HCEC 1CT (cell line): ENCODE data around the gene HCN1.
"Not testable (repeated sequence)": the region's sequence is repeated elsewhere in the genome, so short reads cannot be mapped to it uniquely, and the experiment has no call there.

ENCODE experiments used
- DNase-seq: peaks from one replicate; pipeline ENCODE4 v3.0.0-alpha.2; 2017

HCN1 gene

DNA sequence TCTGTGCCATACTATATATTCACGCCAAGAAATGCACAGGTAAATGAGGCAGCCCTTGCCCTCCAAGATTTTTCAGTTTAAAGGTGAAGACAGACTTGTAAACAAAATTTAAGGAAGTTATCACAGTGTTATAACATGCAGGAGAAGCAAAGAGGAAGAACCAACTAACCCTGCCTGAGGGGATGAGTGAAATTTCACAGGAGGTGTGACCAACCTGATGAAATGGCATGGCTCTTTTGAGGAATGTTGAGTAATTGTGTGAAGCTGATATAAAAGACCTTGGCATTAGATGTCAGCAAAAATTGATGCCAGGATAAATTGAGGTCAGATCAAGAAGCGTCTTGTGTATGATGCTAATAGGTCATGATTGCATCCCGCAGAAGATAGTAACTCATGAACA lies 86.5 kb downstream of the HCN1 start:
- no peak for DNase-seq

- no peak for DNase-seq
These were observed 92.1 kb downstream of the HCN1 start for GRCh38 chr5:45604092-45604491.

DNA sequence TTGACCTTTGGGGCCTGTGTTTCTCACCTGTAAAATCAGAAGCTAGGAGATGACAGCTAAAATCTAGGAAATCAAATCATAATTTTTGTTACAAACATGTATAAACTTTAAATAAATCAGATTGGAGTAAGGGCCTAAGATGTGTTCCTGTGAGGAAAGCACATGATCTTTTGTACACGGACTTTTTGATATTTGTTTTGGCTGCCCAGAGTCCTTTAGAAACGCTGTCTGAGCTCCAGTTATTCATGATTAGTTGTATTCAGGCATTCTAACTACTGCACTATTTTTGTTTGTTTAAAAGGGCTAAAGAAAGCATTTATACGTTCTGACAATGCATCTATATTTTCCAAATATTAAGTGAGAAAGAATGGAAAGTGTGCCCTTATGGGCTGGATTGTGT lies 94.8 kb downstream of the HCN1 start:
- no peak for DNase-seq

GRCh38 chr5:45596320-45596719 lies 99.9 kb downstream of the HCN1 start:
- no peak for DNase-seq

GRCh38 chr5:45586001-45586400 lies 110.2 kb downstream of the HCN1 start:
- DNase-seq, result not testable (repeated sequence)

DNA sequence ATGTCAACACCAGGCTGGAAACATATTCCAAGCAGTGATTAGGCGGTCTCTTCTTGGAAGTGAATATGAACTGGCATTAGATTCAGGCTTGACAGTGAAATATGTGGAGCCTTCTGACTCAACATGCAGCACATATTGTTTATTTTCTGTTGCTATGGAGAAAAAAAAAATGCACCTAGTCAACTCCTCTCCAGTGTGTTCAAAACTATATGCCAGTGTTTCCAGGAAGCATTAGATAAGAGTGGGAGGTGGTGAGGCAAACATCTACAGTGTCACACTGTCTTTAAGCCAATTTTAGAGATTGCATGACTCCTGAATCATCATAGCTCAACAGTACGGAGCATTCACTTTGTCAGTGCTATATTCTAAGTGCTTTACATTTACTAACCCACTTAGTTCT lies 117.9 kb downstream of the HCN1 start:
- no peak for DNase-seq

GRCh38 chr5:45568813-45569212 lies 127.4 kb downstream of the HCN1 start:
- DNase-seq, result no peak

- no peak for DNase-seq
These were observed 153.8 kb downstream of the HCN1 start for GRCh38 chr5:45542421-45542820.

GRCh38 chr5:45533663-45534062 lies 162.5 kb downstream of the HCN1 start:
- no peak for DNase-seq

DNA sequence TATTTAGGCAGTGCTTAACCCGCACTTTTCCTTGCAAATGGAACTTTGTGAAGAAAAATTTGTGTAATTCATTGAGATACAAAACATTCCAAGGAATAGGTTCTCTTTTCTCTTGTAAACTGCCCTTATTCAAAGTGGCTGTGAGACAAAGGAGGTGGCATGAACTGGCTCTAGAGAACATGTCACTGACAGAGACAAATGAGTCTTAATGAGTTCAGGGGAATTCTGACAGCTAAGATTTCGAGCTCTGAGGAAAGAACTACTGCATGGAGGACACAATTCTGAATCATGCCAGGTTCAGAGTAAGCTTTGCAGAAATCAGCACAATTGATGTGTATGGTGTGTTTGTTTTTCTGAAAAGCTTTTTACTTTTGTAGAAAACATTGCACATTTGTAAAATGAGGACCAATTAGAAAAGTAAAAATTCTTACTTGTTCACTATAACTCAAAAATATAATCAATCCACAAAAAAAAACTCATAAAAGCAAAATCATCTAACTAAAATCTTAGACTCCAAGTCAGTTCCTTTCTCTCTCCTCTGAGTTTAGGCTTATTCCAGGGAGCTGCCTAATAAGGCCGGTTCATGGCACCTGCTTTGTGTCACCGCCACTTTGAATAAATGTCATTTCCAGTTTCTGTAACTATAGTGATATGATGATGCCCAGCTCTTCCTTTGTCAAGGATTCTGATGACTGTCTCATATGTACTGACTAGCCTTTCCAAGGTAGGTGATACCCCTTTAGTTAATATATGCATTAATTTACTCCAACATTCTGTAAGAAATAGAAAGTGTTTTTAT lies 163.2 kb downstream of the HCN1 start:
- DNase-seq, result no peak

GRCh38 chr5:45521067-45521466 lies 175.1 kb downstream of the HCN1 start:
- peak; percentile 8 for DNase-seq

DNA sequence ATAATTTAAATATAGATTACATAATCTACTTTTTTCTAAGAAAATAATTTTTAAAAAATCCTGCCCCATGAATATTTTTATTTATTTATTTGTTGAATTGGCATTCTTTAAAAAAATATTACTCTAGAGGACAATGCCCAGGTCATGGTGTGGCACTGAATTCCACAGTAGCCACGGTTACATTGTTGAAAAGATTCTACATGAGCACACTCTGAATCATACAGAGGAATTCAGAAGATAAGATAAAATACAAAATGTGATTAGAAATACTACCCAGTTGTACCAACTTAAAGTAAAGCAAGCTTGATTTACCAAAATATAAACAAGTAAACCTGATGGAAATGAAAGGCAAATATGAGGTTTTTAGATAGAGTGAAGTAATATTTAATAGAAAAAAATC lies 183.7 kb downstream of the HCN1 start:
- DNase-seq, result no peak

DNA sequence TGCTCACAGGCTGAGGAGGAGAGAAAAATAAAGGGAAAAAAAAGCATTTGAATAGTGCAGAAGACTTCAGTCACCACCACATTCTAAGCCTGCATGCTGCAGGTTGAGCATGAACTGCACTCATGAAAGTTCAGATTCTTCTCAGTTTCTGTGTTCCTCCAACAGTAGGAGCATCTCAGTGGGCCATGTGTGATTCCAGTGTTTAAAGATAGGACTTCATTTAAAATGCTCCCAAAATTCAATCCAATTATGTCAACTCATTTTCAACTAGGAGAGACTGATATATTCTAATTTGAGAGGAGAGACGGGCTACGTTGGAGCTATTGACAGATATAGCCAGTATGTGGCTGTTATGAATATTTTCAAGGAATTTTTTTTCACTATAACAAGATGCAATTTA lies 186.8 kb downstream of the HCN1 start:
- no peak for DNase-seq

DNA sequence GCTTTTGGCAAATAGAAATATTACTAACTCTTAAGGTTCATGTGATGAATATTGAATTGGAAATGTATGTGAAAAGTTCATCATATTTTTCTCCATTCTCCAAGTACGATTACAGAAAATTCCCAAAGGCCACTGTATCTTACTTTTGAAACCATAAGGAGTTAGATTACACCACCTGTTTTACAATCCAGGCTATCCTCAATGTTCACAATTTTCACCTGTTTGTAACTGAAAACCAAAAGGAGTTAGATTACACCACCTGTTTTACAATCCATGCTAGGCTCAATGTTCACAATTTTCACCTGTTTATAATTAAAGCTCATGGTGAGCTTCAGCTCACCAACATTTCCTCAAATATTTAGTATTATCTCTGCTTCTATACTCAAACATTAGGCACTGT lies 188.0 kb downstream of the HCN1 start:
- no peak for DNase-seq

DNA sequence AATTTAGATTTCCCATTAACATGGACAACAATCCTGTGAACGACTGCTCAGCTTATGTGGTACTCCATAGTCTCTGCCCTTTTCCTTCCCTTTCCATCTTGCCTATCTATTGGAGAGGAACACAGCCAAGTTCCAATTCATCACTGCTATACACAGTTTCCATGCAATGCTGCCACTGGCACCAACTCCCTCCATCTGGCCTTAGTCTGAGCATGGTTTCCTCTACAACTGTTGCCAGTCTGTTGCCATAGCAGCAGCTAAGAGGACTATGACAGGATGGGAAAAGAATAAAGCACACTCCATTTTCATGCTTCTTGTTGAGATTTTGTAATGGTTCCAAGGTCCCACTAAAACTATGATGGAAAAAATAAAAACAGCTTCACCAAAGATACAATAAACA lies 189.0 kb downstream of the HCN1 start:
- no peak for DNase-seq

DNA sequence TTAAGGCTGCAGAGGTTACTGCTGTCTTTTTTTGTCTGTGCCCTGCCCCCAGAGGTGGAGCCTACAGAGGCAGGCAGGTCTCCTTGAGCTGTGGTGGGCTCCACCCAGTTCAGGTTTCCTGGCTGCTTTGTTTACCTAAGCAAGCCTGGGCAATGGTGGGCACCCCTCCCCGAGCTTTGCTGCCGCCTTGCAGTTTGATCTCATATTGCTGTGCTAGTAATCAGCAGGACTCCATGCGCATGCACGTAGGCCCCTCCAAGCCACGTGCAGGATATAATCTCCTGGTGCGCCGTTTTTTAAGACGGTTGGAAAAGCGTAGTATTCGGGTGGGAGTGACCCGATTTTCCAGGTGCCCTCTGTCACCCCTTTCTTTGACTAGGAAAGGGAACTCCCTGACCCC lies 197.2 kb downstream of the HCN1 start:
- not testable (repeated sequence) for DNase-seq

DNA sequence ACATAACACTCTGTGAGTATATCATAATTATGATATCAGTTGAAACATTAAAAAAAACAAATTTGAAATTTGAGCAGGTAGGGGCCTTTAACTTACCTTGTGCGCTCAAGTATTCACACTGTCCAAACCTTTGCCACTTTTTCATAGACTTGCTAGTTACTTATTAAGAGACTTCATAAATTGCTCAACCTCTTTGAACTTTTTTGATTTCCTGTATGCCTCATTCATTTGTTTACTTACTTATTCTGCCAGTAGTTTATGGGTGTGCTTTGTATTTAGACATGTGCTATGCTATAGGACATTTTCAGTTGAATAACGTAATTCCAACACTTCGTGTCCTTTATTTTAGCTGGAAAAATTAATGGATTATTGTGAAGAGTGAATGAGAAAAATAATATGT lies 204.8 kb downstream of the HCN1 start:
- DNase-seq, result no peak

- no peak for DNase-seq
These were observed 211.4 kb downstream of the HCN1 start for GRCh38 chr5:45484781-45485180.

GRCh38 chr5:45454114-45454513 lies 242.1 kb downstream of the HCN1 start:
- peak; percentile 6 for DNase-seq

- not testable (repeated sequence) for DNase-seq
These were observed 251.3 kb downstream of the HCN1 start for GRCh38 chr5:45444856-45445255.

- no peak for DNase-seq
These were observed 255.7 kb downstream of the HCN1 start for GRCh38 chr5:45440466-45440865.

GRCh38 chr5:45437752-45438151 lies 258.4 kb downstream of the HCN1 start:
- DNase-seq, result no peak

DNA sequence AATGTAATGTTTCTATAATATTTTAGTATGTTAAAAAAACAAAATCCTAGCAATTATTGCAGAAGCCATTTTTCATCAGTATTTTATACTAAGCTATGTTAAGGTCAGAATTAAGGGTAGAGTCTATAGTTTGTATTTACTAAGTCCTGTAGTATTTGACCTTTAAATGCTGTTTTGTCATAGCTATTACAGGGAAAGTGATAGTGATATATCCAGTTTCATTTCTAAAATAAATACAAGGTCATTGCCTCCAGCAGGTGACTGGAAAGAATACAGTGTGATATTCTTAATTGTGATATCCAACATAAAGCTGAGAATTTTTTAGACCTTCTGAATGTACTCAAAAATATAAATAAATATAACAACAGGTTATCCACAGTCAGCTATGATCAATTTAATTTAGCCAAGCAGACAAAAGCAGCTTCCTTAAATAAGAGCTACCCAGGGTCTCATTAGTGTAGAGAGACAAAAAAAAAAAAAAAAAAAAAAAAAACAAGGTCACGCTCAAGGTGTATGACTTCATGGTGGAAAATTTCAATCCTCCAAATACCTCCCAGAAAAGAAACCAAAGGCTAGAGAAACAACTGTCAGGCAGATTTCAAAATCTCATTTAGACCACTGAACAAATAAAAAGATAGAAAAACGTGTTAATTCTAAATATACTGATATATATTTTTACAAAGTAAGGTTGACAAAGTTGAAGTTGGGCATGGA lies 278.7 kb downstream of the HCN1 start:
- DNase-seq, result no peak
